Fibroblast of villous mesenchyme (primary cell): Measurements from ENCODE around the gene STK10. TPM values are rescaled to one million over a fixed set of nuclear protein-coding genes. Genes with fewer than 3 reads are reported as not detected.

Source experiments
- DNase-seq: peaks from one replicate; pipeline ENCODE4 v3.0.0-alpha.2; 2010; ENCODE audit warnings: low read depth
- H3K4me3 ChIP-seq: 2 replicates; pipeline ENCODE4 v1.5.1; 2011; ENCODE audit warnings: low read depth, mild to moderate bottlenecking, low read length
- total RNA-seq: library from RNA; depleted of rRNA; stranded (reverse); fragments of >200 nt; gene quantifications from 2 replicates; pipeline ENCODE4 v1.2.3, GENCODE V29; 2012
- TF ChIP-seq, protein P1 (sequence below): IDR thresholded peaks from 2 replicates; pipeline ENCODE4 v1.5.1; 2012; ENCODE audit warnings: low read depth, mild to moderate bottlenecking, low read length; ENCODE audit not compliant: insufficient read depth

STK10 gene
- total RNA-seq, 1 donor: 32.4 TPM

DNA sequence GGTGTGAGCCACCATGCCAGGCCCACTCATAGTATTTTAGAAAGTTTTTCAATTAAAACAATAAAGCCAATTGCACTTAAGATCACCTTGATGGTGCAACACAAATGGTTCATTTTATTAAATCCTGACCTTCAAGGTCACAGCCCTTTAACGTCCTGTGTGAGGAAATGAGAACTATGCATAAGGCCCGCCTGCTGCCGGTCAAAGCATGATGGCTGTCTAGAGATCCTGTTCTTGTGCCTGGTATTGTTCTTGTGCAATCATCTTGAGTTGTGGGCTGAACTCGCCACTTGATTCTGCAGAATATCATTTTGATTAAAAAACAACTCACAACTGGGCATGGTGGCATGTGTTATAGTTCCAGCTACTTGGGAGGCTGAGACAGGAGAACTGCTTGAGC is 137.9 kb downstream of the STK10 start:
- no peak overlapping the region for H3K4me3 ChIP-seq
- TF ChIP-seq, protein P1, sequence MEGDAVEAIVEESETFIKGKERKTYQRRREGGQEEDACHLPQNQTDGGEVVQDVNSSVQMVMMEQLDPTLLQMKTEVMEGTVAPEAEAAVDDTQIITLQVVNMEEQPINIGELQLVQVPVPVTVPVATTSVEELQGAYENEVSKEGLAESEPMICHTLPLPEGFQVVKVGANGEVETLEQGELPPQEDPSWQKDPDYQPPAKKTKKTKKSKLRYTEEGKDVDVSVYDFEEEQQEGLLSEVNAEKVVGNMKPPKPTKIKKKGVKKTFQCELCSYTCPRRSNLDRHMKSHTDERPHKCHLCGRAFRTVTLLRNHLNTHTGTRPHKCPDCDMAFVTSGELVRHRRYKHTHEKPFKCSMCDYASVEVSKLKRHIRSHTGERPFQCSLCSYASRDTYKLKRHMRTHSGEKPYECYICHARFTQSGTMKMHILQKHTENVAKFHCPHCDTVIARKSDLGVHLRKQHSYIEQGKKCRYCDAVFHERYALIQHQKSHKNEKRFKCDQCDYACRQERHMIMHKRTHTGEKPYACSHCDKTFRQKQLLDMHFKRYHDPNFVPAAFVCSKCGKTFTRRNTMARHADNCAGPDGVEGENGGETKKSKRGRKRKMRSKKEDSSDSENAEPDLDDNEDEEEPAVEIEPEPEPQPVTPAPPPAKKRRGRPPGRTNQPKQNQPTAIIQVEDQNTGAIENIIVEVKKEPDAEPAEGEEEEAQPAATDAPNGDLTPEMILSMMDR: no peak
- DNase-seq: no peak

DNA sequence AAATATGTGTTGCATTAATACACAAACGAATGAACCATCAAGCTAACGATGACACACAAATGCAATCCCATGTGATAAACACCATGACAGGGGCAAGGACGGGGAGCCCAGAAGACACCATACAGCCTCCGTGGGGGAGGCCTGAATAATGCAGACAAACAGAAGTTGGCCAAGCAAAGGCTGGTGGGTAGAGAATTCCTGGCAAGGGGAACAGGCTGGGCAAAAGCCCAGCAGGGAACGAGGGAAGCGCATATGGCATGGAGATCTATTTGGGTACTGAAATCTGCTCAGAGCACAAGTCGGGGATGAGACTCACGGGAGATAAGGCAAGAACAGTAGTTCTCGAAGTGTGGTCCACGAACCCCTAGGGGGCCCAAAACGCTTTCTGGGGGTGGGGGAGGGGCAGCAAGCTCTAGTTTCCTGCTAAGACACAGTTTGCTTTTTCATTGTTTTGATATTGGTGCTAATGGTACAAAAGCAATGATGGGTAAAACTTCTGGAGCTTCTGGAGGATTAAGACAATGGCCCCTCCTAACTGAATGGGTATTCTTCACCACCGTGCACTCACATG is 138.7 kb downstream of the STK10 start:
- TF ChIP-seq, protein P1: no peak
- DNase-seq: no peak
- no peak overlapping the region for H3K4me3 ChIP-seq

DNA sequence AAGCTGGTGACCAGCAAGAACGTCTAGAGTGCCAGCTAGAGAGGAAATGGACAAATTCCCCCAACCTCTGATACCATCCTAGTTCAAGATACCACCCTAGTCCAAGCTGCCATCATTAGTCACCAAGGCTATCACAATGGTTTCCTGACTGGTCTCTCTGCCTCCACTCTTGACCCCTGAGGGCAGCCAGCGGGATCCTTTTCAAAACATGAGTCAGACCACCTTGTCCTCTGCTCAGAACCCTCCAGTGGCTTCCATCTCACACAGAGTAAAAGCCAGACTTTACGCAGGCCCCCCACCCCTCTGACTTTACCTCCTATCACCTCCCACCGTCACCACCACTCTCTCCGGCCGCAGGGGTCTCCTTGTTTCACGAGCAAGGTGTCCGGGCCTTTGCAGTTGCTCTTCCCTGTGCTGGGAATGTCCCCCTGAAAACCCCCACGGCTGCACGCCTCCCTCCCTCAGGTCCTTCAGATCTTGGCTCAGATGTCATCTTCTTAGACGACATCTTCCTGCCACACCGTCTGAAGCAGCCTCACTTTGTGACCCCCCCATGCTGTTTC is 139.4 kb downstream of the STK10 start:
- no peak overlapping the region for H3K4me3 ChIP-seq
- DNase-seq: no peak
- TF ChIP-seq, protein P1: no peak

DNA sequence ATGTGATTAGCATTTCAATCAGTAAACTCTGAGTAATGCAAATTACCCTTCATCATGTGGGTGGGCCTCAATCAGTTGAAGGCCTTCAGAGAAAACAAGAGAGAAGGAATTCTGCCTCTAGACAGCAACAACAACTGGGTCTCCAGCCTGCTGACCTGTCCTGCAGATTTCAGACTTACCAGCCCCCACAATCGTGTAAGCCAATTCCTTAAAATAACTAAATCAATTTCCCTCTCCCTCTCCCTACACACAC is 139.9 kb downstream of the STK10 start:
- no peak for DNase-seq
- no peak overlapping the region for H3K4me3 ChIP-seq
- TF ChIP-seq, protein P1: no peak

DNA sequence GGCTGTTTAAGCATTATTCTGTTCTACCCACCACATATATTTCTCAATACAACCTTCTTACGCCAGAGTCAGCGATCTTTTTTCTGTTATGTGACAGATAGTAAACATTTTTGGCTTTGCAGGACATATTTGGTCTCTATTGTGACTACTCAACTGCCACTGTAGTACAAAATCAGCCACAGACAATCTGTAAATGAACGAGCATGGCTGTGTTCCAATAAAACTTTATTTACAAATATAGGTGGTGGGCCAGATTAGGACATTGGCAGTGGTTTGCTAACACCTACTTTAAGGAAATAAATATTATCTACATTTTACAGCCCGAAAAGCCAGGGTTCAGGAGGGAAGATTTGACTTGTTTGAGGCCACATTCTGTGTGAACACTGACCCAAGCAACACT is 141.4 kb downstream of the STK10 start:
- TF ChIP-seq, protein P1: no peak
- no peak for DNase-seq
- H3K4me3 ChIP-seq: no peak overlapping the region

DNA sequence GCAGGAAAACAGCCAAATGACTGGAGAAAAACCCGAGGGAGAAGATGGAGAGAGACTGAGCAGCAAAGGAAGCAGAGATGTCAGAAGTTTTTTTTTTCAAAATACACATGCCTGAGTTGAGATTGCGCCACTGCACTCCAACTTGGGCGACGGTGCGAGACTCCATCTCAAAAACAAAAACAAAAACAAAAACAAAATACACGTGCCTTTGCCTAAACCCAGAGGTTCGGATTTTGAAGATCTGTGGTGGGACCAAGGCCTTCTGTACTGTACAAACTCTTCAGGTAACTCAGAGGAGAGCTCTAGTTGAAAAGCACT is 142.8 kb downstream of the STK10 start:
- TF ChIP-seq, protein P1: no peak
- DNase-seq: no peak
- H3K4me3 ChIP-seq: no peak overlapping the region

DNA sequence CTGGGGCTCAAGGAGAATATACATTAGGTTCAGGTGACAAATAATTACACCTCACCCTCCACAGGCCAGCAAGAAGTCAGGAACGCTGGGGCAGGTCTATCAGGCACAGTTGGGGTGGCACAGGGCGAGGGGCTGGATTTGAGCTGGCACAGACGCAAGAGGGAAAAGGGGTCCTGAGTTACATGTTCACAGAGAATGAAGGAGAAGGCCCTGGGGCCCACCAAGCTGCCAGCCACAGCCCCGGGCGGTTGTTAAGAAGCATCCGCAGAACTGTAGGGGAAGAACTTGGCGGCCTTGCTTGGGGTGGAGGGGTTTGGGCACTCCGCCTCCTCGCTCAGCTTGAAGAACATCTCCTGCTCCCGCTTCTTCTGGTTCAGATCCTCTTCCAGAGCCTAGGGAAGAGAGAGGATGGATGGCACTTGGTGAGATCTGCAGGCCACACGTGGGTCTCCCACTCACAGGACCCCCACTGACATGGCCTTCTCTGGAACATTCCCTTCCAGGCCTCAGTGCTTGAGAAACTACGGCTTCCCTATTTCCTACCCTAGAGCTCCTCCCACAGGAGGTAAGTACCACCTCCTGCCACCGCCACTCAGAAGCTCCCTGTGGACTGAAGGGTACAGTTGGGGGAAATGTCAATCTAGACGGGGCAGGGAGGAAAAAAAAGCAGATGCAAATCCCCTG is 143.3 kb downstream of the STK10 start:
- H3K4me3 ChIP-seq: no peak overlapping the region
- TF ChIP-seq, protein P1: no peak
- DNase-seq: no peak
